Skeletal muscle satellite cell (primary cell): ENCODE data around the gene NIPAL3.
"Not testable (repeated sequence)": the region's sequence is repeated elsewhere in the genome, so short reads cannot be mapped to it uniquely, and the experiment has no call there.

Source experiments
- H3K27me3 ChIP-seq: 2 replicates; pipeline ENCODE4 v1.7.0; 2013; ENCODE audit warnings: low read length; ENCODE audit not compliant: control insufficient read depth, insufficient read depth
- H3K36me3 ChIP-seq: 2 replicates; pipeline ENCODE4 v1.7.0; 2013; ENCODE audit warnings: mild to moderate bottlenecking, control low read depth, low read length; ENCODE audit not compliant: insufficient read depth
- H3K4me1 ChIP-seq: 2 replicates; pipeline ENCODE4 v1.7.0; 2013; ENCODE audit warnings: low read length; ENCODE audit not compliant: control insufficient read depth, insufficient read depth
- H3K4me2 ChIP-seq: 2 replicates; pipeline ENCODE4 v1.7.0; 2013; ENCODE audit warnings: mild to moderate bottlenecking, low read length
- H3K4me3 ChIP-seq: 2 replicates; pipeline ENCODE4 v1.7.0; 2013; ENCODE audit warnings: low read length
- H3K9ac ChIP-seq: 2 replicates; pipeline ENCODE4 v1.7.0; 2013; ENCODE audit warnings: mild to moderate bottlenecking, low read depth, low read length, moderate library complexity
- H3K9me3 ChIP-seq: replicated peaks from 2 replicates; pipeline ENCODE4 v1.7.0; 2013; ENCODE audit warnings: mild to moderate bottlenecking, control low read depth, low read length

Gene NIPAL3

GRCh38 chr1:24514946-24515345 lies 99.3 kb downstream of the NIPAL3 start:
- Histone ChIP-seq H3K4me1 (peaks cover 4% of the 10 kb centered on the region), H3K27me3 (no peaks in the 10 kb centered on the region), H3K4me3 (no peak overlapping the region), H3K36me3 (no peaks in the 10 kb centered on the region), H3K4me2 (no peak overlapping the region), H3K9me3 (no peaks in the 10 kb centered on the region), H3K9ac (no peak overlapping the region)

- not testable (repeated sequence) for H3K36me3 ChIP-seq, H3K4me3 ChIP-seq, H3K27me3 ChIP-seq, H3K9ac ChIP-seq, H3K9me3 ChIP-seq, H3K4me1 ChIP-seq
- peak overlapping the region; percentile 28 for H3K4me2 ChIP-seq
These were observed 100.1 kb downstream of the NIPAL3 start for GRCh38 chr1:24515671-24516209.

- no peak overlapping the region for H3K9ac ChIP-seq
- H3K4me2 ChIP-seq, result no peak overlapping the region
- H3K27me3 ChIP-seq, result no peaks in the 10 kb centered on the region
- peaks cover 4% of the 10 kb centered on the region for H3K4me1 ChIP-seq
- H3K9me3 ChIP-seq, result no peaks in the 10 kb centered on the region
- H3K4me3 ChIP-seq, result no peak overlapping the region
- no peaks in the 10 kb centered on the region for H3K36me3 ChIP-seq
These were observed 100.9 kb downstream of the NIPAL3 start for GRCh38 chr1:24516506-24516905.

GRCh38 chr1:24517898-24518297 lies 102.3 kb downstream of the NIPAL3 start:
- Histone ChIP-seq H3K27me3 (no peaks in the 10 kb centered on the region), H3K4me2 (no peak overlapping the region), H3K4me1 (peaks cover 4% of the 10 kb centered on the region), H3K36me3 (no peaks in the 10 kb centered on the region), H3K9ac (no peak overlapping the region), H3K9me3 (no peaks in the 10 kb centered on the region), H3K4me3 (no peak overlapping the region)

- not testable (repeated sequence) for H3K9me3 ChIP-seq, H3K36me3 ChIP-seq
These were observed 104.7 kb downstream of the NIPAL3 start for GRCh38 chr1:24520282-24520681.

More at GRCh38 chr1:24520282-24520681, 104.7 kb downstream of the NIPAL3 start:
- H3K4me3 ChIP-seq, H3K27me3 ChIP-seq, H3K4me2 ChIP-seq, H3K9ac ChIP-seq, H3K4me1 ChIP-seq: not testable (repeated sequence)
